H9 (cell line): ENCODE data around the gene KIAA0825. TPM values are rescaled to one million over a fixed set of nuclear protein-coding genes. Genes with fewer than 3 reads are reported as not detected.

ENCODE experiments used
- DNase-seq: peaks from one replicate; pipeline ENCODE4 v3.0.0-alpha.2; 2017
- H2AFZ ChIP-seq: one replicate; pipeline ENCODE4 v1.6.1; 2013; ENCODE audit warnings: mild to moderate bottlenecking, low read length, control low read depth, moderate library complexity
- H2AK5ac ChIP-seq: 2 replicates; pipeline ENCODE4 v1.6.1; 2013; ENCODE audit warnings: low read length, control low read depth, mixed read lengths; ENCODE audit not compliant: insufficient read length
- H2BK120ac ChIP-seq: one replicate; pipeline ENCODE4 v1.6.1; 2013; ENCODE audit warnings: low read depth, mild to moderate bottlenecking, low read length, control low read depth, inconsistent platforms; ENCODE audit not compliant: poor library complexity, severe bottlenecking
- H2BK12ac ChIP-seq: 2 replicates; pipeline ENCODE4 v1.6.1; 2013; ENCODE audit warnings: low read length, control low read depth, mixed read lengths, low read depth; ENCODE audit not compliant: insufficient read length
- H2BK15ac ChIP-seq: 2 replicates; pipeline ENCODE4 v1.6.1; 2013; ENCODE audit warnings: low read depth, low read length, control low read depth
- H2BK20ac ChIP-seq: one replicate; pipeline ENCODE4 v1.6.1; 2013; ENCODE audit warnings: low read depth, mild to moderate bottlenecking, low read length, control low read depth, inconsistent platforms; ENCODE audit not compliant: poor library complexity, severe bottlenecking
- H2BK5ac ChIP-seq: 2 replicates; pipeline ENCODE4 v1.6.1; 2013; ENCODE audit warnings: low read length, control low read depth, mixed read lengths; ENCODE audit not compliant: insufficient read length
- H3K14ac ChIP-seq: 2 replicates; pipeline ENCODE4 v1.6.1; 2013; ENCODE audit warnings: low read length, control low read depth; ENCODE audit not compliant: insufficient read depth
- H3K18ac ChIP-seq: 2 replicates; pipeline ENCODE4 v1.6.1; 2013; ENCODE audit warnings: low read depth, mild to moderate bottlenecking, mixed read lengths, low read length, control low read depth; ENCODE audit not compliant: insufficient read length
- H3K23ac ChIP-seq: 2 replicates; pipeline ENCODE4 v1.6.1; 2013; ENCODE audit warnings: low read length, control low read depth, mixed read lengths, low read depth; ENCODE audit not compliant: insufficient read length
- H3K23me2 ChIP-seq: 2 replicates; pipeline ENCODE4 v1.6.1; 2013; ENCODE audit warnings: low read depth, mild to moderate bottlenecking, mixed read lengths, low read length, control low read depth; ENCODE audit not compliant: insufficient read length, poor library complexity, severe bottlenecking
- H3K27ac ChIP-seq: 2 replicates; pipeline ENCODE4 v1.5.1; 2013; ENCODE audit warnings: low read length, control low read depth, mixed read lengths, low read depth; ENCODE audit not compliant: insufficient read length
- H3K27me3 ChIP-seq: 2 replicates; pipeline ENCODE4 v1.6.1; 2013; ENCODE audit warnings: low read length, control low read depth, inconsistent platforms; ENCODE audit not compliant: insufficient read depth
- H3K4ac ChIP-seq: 2 replicates; pipeline ENCODE4 v1.6.1; 2013; ENCODE audit warnings: low read depth, mild to moderate bottlenecking, control low read depth, inconsistent platforms, low read length, moderate library complexity
- H3K4me1 ChIP-seq: 2 replicates; pipeline ENCODE4 v1.6.1; 2013; ENCODE audit warnings: low read length, control low read depth, inconsistent platforms; ENCODE audit not compliant: insufficient read depth
- H3K4me2 ChIP-seq: 2 replicates; pipeline ENCODE4 v1.6.1; 2013; ENCODE audit warnings: low read length, control low read depth, mixed read lengths; ENCODE audit not compliant: insufficient read length, insufficient read depth
- H3K56ac ChIP-seq: 2 replicates; pipeline ENCODE4 v1.6.1; 2013; ENCODE audit warnings: low read depth, mild to moderate bottlenecking, mixed read lengths, low read length, control low read depth; ENCODE audit not compliant: insufficient read length
- H3K79me1 ChIP-seq: 2 replicates; pipeline ENCODE4 v1.6.1; 2013; ENCODE audit warnings: low read depth, mild to moderate bottlenecking, moderate library complexity, low read length, control low read depth, inconsistent platforms; ENCODE audit not compliant: insufficient read depth, poor library complexity, severe bottlenecking
- H3K79me2 ChIP-seq: 2 replicates; pipeline ENCODE4 v1.6.1; 2013; ENCODE audit warnings: low read length, control low read depth, inconsistent platforms; ENCODE audit not compliant: insufficient read depth
- H3K9ac ChIP-seq: 2 replicates; pipeline ENCODE4 v1.6.1; 2013; ENCODE audit warnings: low read length, control low read depth, mixed read lengths; ENCODE audit not compliant: insufficient read length; ENCODE audit errors: extremely low read depth
- H3K9me3 ChIP-seq: one replicate; pipeline ENCODE4 v1.6.1; 2013; ENCODE audit warnings: low read depth, low read length, inconsistent platforms; ENCODE audit not compliant: control insufficient read depth
- H3T11ph ChIP-seq: one replicate; pipeline ENCODE4 v1.6.1; 2013; ENCODE audit warnings: mild to moderate bottlenecking, low read length, control low read depth, inconsistent platforms
- H4K20me1 ChIP-seq: one replicate; pipeline ENCODE4 v1.6.1; 2013; ENCODE audit not compliant: control insufficient read depth, insufficient read length, insufficient read depth
- H4K5ac ChIP-seq: 2 replicates; pipeline ENCODE4 v1.6.1; 2013; ENCODE audit warnings: low read depth, mild to moderate bottlenecking, mixed read lengths, low read length, control low read depth; ENCODE audit not compliant: insufficient read length
- H4K8ac ChIP-seq: replicated peaks from 2 replicates; pipeline ENCODE4 v1.6.1; 2013; ENCODE audit warnings: low read length, control low read depth, mixed read lengths, low read depth; ENCODE audit not compliant: insufficient read length
- H4K91ac ChIP-seq: 2 replicates; pipeline ENCODE4 v1.6.1; 2013; ENCODE audit warnings: low read depth, mild to moderate bottlenecking, moderate library complexity, mixed read lengths, low read length, control low read depth; ENCODE audit not compliant: insufficient read length
- H3K27ac Mint-ChIP-seq, 3 experiments: 2 replicates in 2 of 3; 3 replicates in 1 of 3; pipeline ENCODE4 v1.8.0; 2020 to 2021; ENCODE audit warnings: mixed read lengths in 3 of 3, mild to moderate bottlenecking in 1 of 3, moderate library complexity in 1 of 3
- H3K27me3 Mint-ChIP-seq: 2 replicates; pipeline ENCODE4 v1.8.0; 2021; ENCODE audit warnings: low read depth, mild to moderate bottlenecking, moderate library complexity, mixed read lengths
- H3K36me3 Mint-ChIP-seq, 3 experiments: 2 replicates in 2 of 3; 3 replicates in 1 of 3; pipeline ENCODE4 v1.8.0; 2020 to 2021; ENCODE audit warnings: low read depth in 3 of 3, mixed read lengths in 3 of 3; ENCODE audit not compliant: insufficient read depth in 1 of 3
- H3K4me1 Mint-ChIP-seq, 2 experiments: 2 replicates each; pipeline ENCODE4 v1.8.0; 2020; ENCODE audit warnings: mixed read lengths in 2 of 2
- H3K4me3 Mint-ChIP-seq, 2 experiments: 2 replicates in 1 of 2; 3 replicates in 1 of 2; pipeline ENCODE4 v1.8.0; 2020 to 2021; ENCODE audit warnings: mild to moderate bottlenecking in 2 of 2, mixed read lengths in 2 of 2, moderate library complexity in 1 of 2
- H3K9me3 Mint-ChIP-seq, 2 experiments: 2 replicates in 1 of 2; 3 replicates in 1 of 2; pipeline ENCODE4 v1.8.0; 2020; ENCODE audit warnings: mild to moderate bottlenecking in 2 of 2, mixed read lengths in 2 of 2, moderate library complexity in 1 of 2
- CTCF ChIP-seq: fragments of 200-600 bp; sonication (generic); conservative IDR thresholded peaks from 3 replicates; pipeline ENCODE4 v1.8.0; 2021; ENCODE audit warnings: antibody characterized with exemption, mild to moderate bottlenecking
- WGBS: extraction: QIAGEN DNeasy Blood & Tissue Kit; methylation state at CpG from one replicate; pipeline ENCODE4 v1.1.7; 2013; ENCODE audit warnings: missing lambda C conversion rate, low lambda C conversion rate, mixed read lengths; ENCODE audit not compliant: insufficient read length; ENCODE audit errors: extremely low coverage; 5-methylcytosine and 5-hydroxymethylcytosine counted together
- total RNA-seq: library from RNA; stranded (reverse); gene quantifications from 2 replicates; pipeline ENCODE4 v1.2.1, GENCODE V29; 2021

Gene KIAA0825
- total RNA-seq, 1 experiment from 2014 or later = 1.8 TPM

- no CpG with 5 or more reads among the region's 2 CpGs for WGBS
- H4K20me1 ChIP-seq = no peaks in the 10 kb centered on the region
- H3K18ac ChIP-seq = no peak overlapping the region
- H4K91ac ChIP-seq = no peak overlapping the region
- H2BK12ac ChIP-seq = no peak overlapping the region
- no peak overlapping the region for H2BK5ac ChIP-seq
- H3K9ac ChIP-seq = no peak overlapping the region
- no peaks in the 10 kb centered on the region for H3K9me3 Mint-ChIP-seq
- DNase-seq = no peak
- no peak for TF ChIP-seq CTCF
- no peak overlapping the region for H2AK5ac ChIP-seq
- peaks cover 12 to 16% of the 10 kb centered on the region in 2 experiments for H3K4me1 Mint-ChIP-seq
- no peak overlapping the region for H3K4ac ChIP-seq
- no peaks in the 10 kb centered on the region for H3K27me3 ChIP-seq
- H3K27ac Mint-ChIP-seq = no peak overlapping the region; a peak in 1 of 7 replicates
- H3K4me3 Mint-ChIP-seq = no peak overlapping the region
- no peak overlapping the region for H3K27ac ChIP-seq
- H4K8ac ChIP-seq = no peak overlapping the region
- H3K56ac ChIP-seq = no peak overlapping the region
- H3K4me2 ChIP-seq = no peak overlapping the region
- H2BK120ac ChIP-seq = no peak overlapping the region
- H3K79me2 ChIP-seq = no peaks in the 10 kb centered on the region
- H3K36me3 Mint-ChIP-seq = no peaks in the 10 kb centered on the region; a peak in 1 of 7 replicates
- no peak overlapping the region for H2AFZ ChIP-seq
- no peaks in the 10 kb centered on the region for H3K27me3 Mint-ChIP-seq
- H3T11ph ChIP-seq = no peak overlapping the region
- H3K79me1 ChIP-seq = no peaks in the 10 kb centered on the region
- H3K23me2 ChIP-seq = no peaks in the 10 kb centered on the region
- H3K14ac ChIP-seq = no peak overlapping the region
- H3K9me3 ChIP-seq = no peaks in the 10 kb centered on the region
- H4K5ac ChIP-seq = no peak overlapping the region
- H3K23ac ChIP-seq = no peak overlapping the region
- no peak overlapping the region for H2BK20ac ChIP-seq
- no peaks in the 10 kb centered on the region; the same call in none of the 2 replicates for H3K4me1 ChIP-seq
- H2BK15ac ChIP-seq = no peak overlapping the region
Measured at GRCh38 chr5:94420885-94421284, 197.5 kb downstream of the KIAA0825 start.
